Bronchial epithelial cell (primary cell): ENCODE data around the gene COX20. TPM values are rescaled to one million over a fixed set of nuclear protein-coding genes. Genes with fewer than 3 reads are reported as not detected.
A peak's percentile ranks its signal among the peaks of the same experiment; 100 is the strongest.

Source experiments
- DNase-seq: peaks from one replicate; pipeline ENCODE4 v3.0.0-alpha.2; 2010; ENCODE audit warnings: low read depth
- FAIRE-seq: peaks from 2 replicates; lab custom pipeline; 2011; peaks lifted over from hg19 to GRCh38; lab: Jason Lieb, UNC
- H3K27me3 ChIP-seq: 2 replicates; pipeline ENCODE4 v1.5.1; 2011; ENCODE audit warnings: low read length; ENCODE audit not compliant: control insufficient read depth, insufficient read depth
- H3K36me3 ChIP-seq: 2 replicates; pipeline ENCODE4 v1.5.1; 2011; ENCODE audit warnings: low read length; ENCODE audit not compliant: control insufficient read depth, insufficient read depth
- H3K4me3 ChIP-seq: 2 replicates; pipeline ENCODE4 v1.5.1; 2011; ENCODE audit warnings: mild to moderate bottlenecking, low read depth, low read length, control low read depth
- total RNA-seq: library from RNA; depleted of rRNA; stranded (reverse); fragments of >200 nt; gene quantifications from 2 replicates; pipeline ENCODE4 v1.2.1, GENCODE V29; 2014
- TF ChIP-seq, protein P1 (sequence below): IDR thresholded peaks from 2 replicates; pipeline ENCODE4 v1.5.1; 2011; ENCODE audit warnings: mild to moderate bottlenecking, moderate library complexity, low read length, control low read depth, inconsistent platforms; ENCODE audit not compliant: insufficient read depth, severe bottlenecking

COX20 gene
- total RNA-seq, 1 donor from 2014 or later: 11.1 TPM

- FAIRE-seq (no peak), DNase-seq (no peak)
- Histone ChIP-seq H3K27me3 (no peaks in the 10 kb centered on the region), H3K36me3 (no peaks in the 10 kb centered on the region), H3K4me3 (no peak overlapping the region)
- TF ChIP-seq, protein P1, sequence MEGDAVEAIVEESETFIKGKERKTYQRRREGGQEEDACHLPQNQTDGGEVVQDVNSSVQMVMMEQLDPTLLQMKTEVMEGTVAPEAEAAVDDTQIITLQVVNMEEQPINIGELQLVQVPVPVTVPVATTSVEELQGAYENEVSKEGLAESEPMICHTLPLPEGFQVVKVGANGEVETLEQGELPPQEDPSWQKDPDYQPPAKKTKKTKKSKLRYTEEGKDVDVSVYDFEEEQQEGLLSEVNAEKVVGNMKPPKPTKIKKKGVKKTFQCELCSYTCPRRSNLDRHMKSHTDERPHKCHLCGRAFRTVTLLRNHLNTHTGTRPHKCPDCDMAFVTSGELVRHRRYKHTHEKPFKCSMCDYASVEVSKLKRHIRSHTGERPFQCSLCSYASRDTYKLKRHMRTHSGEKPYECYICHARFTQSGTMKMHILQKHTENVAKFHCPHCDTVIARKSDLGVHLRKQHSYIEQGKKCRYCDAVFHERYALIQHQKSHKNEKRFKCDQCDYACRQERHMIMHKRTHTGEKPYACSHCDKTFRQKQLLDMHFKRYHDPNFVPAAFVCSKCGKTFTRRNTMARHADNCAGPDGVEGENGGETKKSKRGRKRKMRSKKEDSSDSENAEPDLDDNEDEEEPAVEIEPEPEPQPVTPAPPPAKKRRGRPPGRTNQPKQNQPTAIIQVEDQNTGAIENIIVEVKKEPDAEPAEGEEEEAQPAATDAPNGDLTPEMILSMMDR: no peak
Measured at GRCh38 chr1:244868484-244869363, 33.3 kb downstream of the COX20 start.

DNA sequence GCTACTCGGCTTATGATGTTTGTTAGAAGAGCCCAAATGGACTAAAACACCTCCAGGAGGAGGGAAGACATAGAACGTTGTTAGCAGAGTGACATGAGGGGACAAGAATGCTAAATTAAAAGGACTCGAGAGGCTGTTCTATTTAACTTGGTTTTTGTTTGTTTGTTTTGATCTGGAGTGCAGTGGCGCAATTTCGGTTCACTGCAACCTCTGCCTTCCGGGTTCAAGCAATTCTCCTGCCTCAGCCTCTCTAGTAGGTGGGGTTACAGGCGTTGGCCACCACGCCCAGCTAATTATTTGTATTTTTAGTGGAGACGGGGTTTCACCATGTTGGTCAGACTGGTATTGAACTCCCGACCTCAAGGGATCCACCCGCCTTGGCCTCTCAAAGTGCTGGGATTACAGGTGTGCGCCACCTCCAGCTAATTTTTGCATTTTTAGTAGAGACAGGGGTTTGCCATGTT, 33.9 kb downstream of the COX20 start:
- H3K27me3 ChIP-seq: no peaks in the 10 kb centered on the region
- no peak overlapping the region for H3K4me3 ChIP-seq
- DNase-seq (no peak), FAIRE-seq (no peak)
- H3K36me3 ChIP-seq: no peaks in the 10 kb centered on the region
- TF ChIP-seq, protein P1: no peak

GRCh38 chr1:244869950-244870349, 34.5 kb downstream of the COX20 start:
- DNase-seq: no peak
- Histone ChIP-seq H3K36me3 (no peaks in the 10 kb centered on the region), H3K27me3 (no peaks in the 10 kb centered on the region), H3K4me3 (no peak overlapping the region)
- FAIRE-seq: no peak
- TF ChIP-seq, protein P1: no peak

- Histone ChIP-seq H3K27me3 (no peaks in the 10 kb centered on the region), H3K4me3 (no peak overlapping the region), H3K36me3 (no peaks in the 10 kb centered on the region)
- TF ChIP-seq, protein P1: no peak
- no peak for FAIRE-seq
- DNase-seq: no peak
Measured at GRCh38 chr1:244874974-244875579, 39.6 kb downstream of the COX20 start.

GRCh38 chr1:244876228-244876910, 40.9 kb downstream of the COX20 start:
- H3K4me3 ChIP-seq: no peak overlapping the region
- no peaks in the 10 kb centered on the region for H3K27me3 ChIP-seq
- TF ChIP-seq, protein P1: no peak
- no peaks in the 10 kb centered on the region for H3K36me3 ChIP-seq
- FAIRE-seq: no peak
- peak; percentile 27 for DNase-seq
